Activated CD4-positive, alpha-beta memory T cell treated with anti-CD3 and anti-CD28 coated beads for 36 hours (primary cell): ENCODE measurements around the gene DPP10. TPM values are rescaled to one million over a fixed set of nuclear protein-coding genes. Genes with fewer than 3 reads are reported as not detected.

Experiments
- CTCF ChIA-PET: fragments of 350-600 bp; sonication (Branson Sonifier 250); formaldehyde crosslinking; loops from one replicate; lab custom pipeline; 2021; ENCODE audit warnings: antibody characterized with exemption, inconsistent platforms; lab: Charles Lee
- POLR2A ChIA-PET: fragments of 350-600 bp; sonication (Branson Sonifier 250); formaldehyde crosslinking; loops from one replicate; lab custom pipeline; 2021; ENCODE audit warnings: antibody characterized with exemption; lab: Charles Lee
- DNase-seq: peaks from one replicate; pipeline ENCODE4 v3.0.0-alpha.2; 2020
- H3K27ac Mint-ChIP-seq: one replicate; pipeline ENCODE4 v1.8.0; 2021; ENCODE audit warnings: mixed read lengths
- H3K27me3 Mint-ChIP-seq: one replicate; pipeline ENCODE4 v1.8.0; 2021; ENCODE audit warnings: mixed read lengths
- H3K36me3 Mint-ChIP-seq: one replicate; pipeline ENCODE4 v1.8.0; 2021; ENCODE audit warnings: mixed read lengths
- H3K4me1 Mint-ChIP-seq: one replicate; pipeline ENCODE4 v1.8.0; 2021; ENCODE audit warnings: low read depth, mixed read lengths
- H3K4me3 Mint-ChIP-seq: one replicate; pipeline ENCODE4 v1.8.0; 2021; ENCODE audit warnings: mild to moderate bottlenecking, mixed read lengths
- H3K9me3 Mint-ChIP-seq: one replicate; pipeline ENCODE4 v1.8.0; 2021; ENCODE audit warnings: mixed read lengths
- intact Hi-C: fragments of 100-400 bp; cut with micrococcal nuclease; formaldehyde crosslinking; loops from one replicate; pipeline ENCODE4 v1.15.1; 2023
- total RNA-seq, 2 experiments: library from RNA; stranded (reverse); gene quantifications; one replicate each; pipeline ENCODE4 v1.2.3, GENCODE V29; 2021

Gene DPP10
- total RNA-seq, 2 experiments from 2014 or later = not detected

DNA sequence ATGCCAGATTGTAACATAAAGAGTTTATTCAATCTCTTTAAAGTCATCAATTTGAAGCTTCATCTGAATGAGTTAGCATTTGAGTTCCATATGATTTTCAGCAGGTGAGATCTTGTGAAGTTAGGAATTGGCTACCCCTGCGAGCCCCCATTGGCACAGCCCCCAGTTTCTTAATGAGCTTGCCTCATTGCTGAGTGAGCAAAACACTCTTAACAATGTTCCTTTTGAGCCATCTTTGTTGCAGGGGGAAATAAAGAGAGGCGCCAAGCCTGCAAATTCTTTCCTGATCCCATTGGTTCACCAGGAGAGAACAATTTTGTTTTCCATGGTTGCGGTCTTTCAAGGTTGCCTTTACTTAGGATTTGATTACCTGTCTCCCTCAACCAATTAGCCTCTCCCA, 18.7 kb downstream of the DPP10 start:
- intact Hi-C loops = no loop called here
- no peak for DNase-seq
- no peak overlapping the region for H3K27ac Mint-ChIP-seq
- H3K27me3 Mint-ChIP-seq = peaks cover 2% of the 10 kb centered on the region
- ChIA-PET POLR2A (no interaction called here), CTCF (no interaction called here)
- H3K4me3 Mint-ChIP-seq = no peak overlapping the region
- no peaks in the 10 kb centered on the region for H3K36me3 Mint-ChIP-seq
- no peaks in the 10 kb centered on the region for H3K4me1 Mint-ChIP-seq
- H3K9me3 Mint-ChIP-seq = no peaks in the 10 kb centered on the region

DNA sequence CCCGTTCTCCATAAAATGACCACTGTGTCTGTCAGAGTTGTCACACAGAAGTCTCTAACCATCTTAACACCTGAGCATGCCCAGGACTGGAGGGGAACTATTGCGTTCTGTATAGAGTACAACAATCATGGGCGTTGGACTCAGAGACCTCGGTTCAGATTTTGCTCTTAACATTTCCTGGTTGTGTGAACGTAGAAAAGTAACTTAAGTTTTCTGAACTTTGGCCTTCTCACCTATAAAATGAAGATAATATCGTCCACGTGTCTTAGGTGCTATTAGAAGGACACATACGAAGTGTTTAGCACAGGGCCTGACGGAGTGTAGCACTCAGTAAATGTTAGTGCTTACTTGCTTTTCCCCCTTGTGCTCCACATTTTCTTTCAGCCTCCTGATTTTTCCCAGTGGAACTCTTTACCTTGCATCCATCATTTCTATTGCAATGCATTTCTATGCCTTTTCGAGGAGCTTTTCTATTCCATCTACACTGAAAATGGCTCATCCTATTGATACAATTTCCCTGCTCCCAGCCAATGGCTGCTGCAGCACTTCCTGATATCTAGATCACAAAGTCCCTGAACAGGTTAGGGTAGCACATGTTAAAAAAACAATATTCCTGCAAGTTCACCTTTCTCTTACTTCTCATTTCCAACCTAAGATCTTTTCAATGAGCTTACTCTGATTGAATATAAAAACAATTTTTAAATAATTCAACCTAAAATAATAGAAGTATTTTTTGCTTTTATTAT, 22.7 kb downstream of the DPP10 start:
- DNase-seq = no peak
- ChIA-PET CTCF (no interaction called here), POLR2A (no interaction called here)
- Mint-ChIP-seq H3K36me3 (no peaks in the 10 kb centered on the region), H3K4me1 (no peaks in the 10 kb centered on the region), H3K27ac (no peak overlapping the region), H3K9me3 (no peaks in the 10 kb centered on the region), H3K4me3 (no peak overlapping the region), H3K27me3 (peaks cover 2% of the 10 kb centered on the region)
- intact Hi-C loops = no loop called here

DNA sequence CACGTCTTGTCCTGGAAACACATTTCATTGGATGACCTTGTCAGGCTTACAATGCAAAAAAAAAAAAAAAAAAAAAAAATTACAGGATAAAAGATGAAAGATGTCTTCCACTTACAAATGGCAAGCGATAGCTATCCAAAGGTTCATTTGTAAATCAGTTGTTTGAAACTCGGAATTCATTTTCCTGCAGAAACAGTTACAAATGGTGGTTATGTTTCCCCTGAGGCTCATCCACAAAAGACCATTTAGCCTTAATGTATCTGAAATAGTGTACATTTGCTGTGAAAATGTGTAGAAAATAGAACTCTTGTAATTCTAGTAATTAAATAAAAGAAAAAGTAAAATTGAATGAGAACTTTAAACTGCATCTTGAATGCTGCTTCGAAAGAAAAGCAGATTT, 25.9 kb downstream of the DPP10 start:
- DNase-seq = no peak
- Mint-ChIP-seq H3K27me3 (peaks cover 2% of the 10 kb centered on the region), H3K4me1 (no peaks in the 10 kb centered on the region), H3K4me3 (no peak overlapping the region), H3K9me3 (no peaks in the 10 kb centered on the region), H3K27ac (no peak overlapping the region), H3K36me3 (no peaks in the 10 kb centered on the region)
- POLR2A ChIA-PET = no interaction called here
- CTCF ChIA-PET = no interaction called here
- intact Hi-C loops = no loop called here

DNA sequence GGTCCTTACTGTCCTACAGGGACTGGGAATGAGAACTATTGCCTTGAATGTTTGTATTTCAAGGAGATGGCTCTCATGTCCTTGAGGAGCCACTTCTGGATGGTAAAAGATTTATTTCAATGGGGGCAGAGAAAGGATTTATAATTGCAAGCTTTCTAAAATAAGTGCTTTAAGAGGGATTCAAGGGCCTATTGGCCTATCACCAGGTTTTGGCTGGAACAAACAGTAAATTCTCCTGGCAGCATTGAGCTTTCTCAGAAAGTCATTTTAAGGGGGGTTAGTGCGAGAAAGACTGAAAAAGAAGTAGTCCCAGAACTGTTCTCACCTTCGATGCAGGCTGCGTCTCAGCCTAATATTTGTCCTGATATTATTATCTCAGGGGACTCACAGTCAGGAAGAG, 29.8 kb downstream of the DPP10 start:
- H3K4me1 Mint-ChIP-seq = no peaks in the 10 kb centered on the region
- H3K36me3 Mint-ChIP-seq = no peaks in the 10 kb centered on the region
- H3K27ac Mint-ChIP-seq = no peak overlapping the region
- POLR2A ChIA-PET = no interaction called here
- no peaks in the 10 kb centered on the region for H3K27me3 Mint-ChIP-seq
- intact Hi-C loops = no loop called here
- no peak for DNase-seq
- CTCF ChIA-PET = no interaction called here
- H3K9me3 Mint-ChIP-seq = no peaks in the 10 kb centered on the region
- no peak overlapping the region for H3K4me3 Mint-ChIP-seq

DNA sequence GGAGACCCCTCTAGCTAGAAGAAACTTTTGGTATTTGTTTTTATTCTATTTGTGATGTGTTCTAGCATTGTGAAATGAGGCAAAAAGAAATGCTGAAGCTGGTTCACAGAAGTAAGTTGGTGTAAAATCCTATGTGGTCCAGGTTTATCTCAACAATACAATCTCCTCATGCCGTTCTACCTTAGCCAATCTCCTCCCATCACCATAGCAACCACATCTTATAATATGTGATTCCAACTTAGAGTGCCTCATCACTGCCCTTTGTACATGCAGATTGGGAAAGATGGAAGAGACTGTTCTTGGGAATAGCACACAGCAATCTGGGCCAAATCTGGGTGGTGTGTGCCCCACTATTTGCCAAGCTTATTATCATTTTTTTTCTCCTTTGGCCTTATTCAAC, 30.3 kb downstream of the DPP10 start:
- H3K4me3 Mint-ChIP-seq = no peak overlapping the region
- intact Hi-C loops = no loop called here

DNA sequence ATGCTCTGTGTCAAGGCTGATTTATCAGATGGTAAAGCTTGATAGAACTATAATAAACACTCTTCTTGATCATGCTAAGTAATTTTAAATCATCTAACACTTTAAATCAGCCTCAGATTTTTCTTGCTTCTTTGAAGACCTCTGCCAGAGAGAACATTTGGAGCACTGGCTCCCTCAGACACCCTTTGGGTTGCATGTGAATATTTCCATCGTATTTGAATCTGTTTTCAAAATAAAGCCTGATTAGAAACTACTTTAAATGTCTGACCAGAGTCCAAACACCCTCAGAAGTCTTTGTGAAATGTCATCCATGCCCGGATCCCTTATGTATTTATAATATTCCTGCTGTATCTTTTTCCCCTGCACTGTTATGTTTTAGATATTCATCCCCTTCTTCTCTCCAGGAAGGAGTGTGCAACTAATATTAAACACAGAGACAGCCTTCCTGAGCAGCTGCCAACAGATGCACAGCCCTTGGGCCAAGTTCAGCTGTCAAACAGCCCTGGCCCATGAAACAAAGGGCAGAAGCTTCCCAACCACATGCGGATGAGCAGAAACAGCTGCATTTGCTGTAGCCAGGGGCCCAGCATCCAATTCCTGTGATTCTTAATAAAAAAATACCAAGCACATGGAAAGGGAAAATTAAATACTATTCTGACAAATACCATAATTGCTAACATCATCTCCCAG, 46.5 kb downstream of the DPP10 start:
- CTCF ChIA-PET = no interaction called here
- no peaks in the 10 kb centered on the region for H3K36me3 Mint-ChIP-seq
- POLR2A ChIA-PET = no interaction called here

More for the DNA sequence above, 30.3 kb downstream of the DPP10 start:
- POLR2A ChIA-PET = no interaction called here
- Mint-ChIP-seq H3K36me3 (no peaks in the 10 kb centered on the region), H3K27ac (no peak overlapping the region), H3K4me1 (no peaks in the 10 kb centered on the region), H3K27me3 (no peaks in the 10 kb centered on the region), H3K9me3 (no peaks in the 10 kb centered on the region)
- DNase-seq = no peak
- CTCF ChIA-PET = no interaction called here

DNA sequence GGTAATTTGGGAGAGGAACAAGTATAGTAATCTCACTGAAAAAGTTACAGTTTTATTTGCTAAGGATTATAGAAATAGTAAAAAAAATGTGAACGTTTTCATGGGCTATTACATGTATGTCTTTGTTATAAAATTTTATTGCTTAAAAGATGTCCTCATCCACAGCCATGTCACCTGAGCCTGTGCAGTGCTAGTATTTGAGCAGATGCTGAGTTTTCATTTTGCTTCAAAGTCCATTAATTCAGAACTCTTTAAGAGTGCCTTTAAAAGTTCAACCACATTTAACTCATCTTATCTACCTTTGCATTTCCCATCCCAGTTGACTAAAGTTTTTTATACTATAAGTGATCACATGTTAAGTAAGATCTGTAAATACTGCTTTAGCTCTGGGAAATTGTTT, 52.6 kb downstream of the DPP10 start:
- no peak overlapping the region for H3K4me3 Mint-ChIP-seq
- H3K4me1 Mint-ChIP-seq = no peaks in the 10 kb centered on the region
- no peak for DNase-seq
- no peaks in the 10 kb centered on the region for H3K9me3 Mint-ChIP-seq
- intact Hi-C loops = no loop called here
- H3K36me3 Mint-ChIP-seq = no peaks in the 10 kb centered on the region
- H3K27me3 Mint-ChIP-seq = no peaks in the 10 kb centered on the region
- H3K27ac Mint-ChIP-seq = no peak overlapping the region
- ChIA-PET CTCF (no interaction called here), POLR2A (no interaction called here)

More for the DNA sequence above, 46.5 kb downstream of the DPP10 start:
- Mint-ChIP-seq H3K9me3 (no peaks in the 10 kb centered on the region), H3K27me3 (no peaks in the 10 kb centered on the region), H3K4me3 (no peak overlapping the region), H3K4me1 (no peaks in the 10 kb centered on the region), H3K27ac (no peak overlapping the region)
- intact Hi-C loops = no loop called here
- no peak for DNase-seq

DNA sequence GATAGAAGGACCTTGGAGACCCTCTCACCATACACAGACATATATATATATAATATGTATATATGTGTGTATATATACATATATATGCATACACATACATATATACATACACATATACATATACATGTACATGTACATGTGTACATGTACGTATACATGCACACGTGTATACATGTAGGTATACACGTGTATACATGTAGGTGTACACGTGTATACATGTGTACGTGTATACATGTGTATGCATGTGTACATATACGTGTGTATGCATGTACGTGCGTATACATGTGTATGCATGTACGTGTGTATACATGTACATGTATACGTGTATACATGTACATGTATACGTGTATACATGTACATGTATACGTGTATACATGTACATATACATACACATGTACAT, 54.5 kb downstream of the DPP10 start:
- no peaks in the 10 kb centered on the region for H3K9me3 Mint-ChIP-seq
- no peaks in the 10 kb centered on the region for H3K36me3 Mint-ChIP-seq
- no peaks in the 10 kb centered on the region for H3K4me1 Mint-ChIP-seq
- no peak for DNase-seq
- H3K27me3 Mint-ChIP-seq = no peaks in the 10 kb centered on the region
- POLR2A ChIA-PET = no interaction called here
- no peak overlapping the region for H3K27ac Mint-ChIP-seq
- no peak overlapping the region for H3K4me3 Mint-ChIP-seq
- CTCF ChIA-PET = no interaction called here
- intact Hi-C loops = no loop called here

DNA sequence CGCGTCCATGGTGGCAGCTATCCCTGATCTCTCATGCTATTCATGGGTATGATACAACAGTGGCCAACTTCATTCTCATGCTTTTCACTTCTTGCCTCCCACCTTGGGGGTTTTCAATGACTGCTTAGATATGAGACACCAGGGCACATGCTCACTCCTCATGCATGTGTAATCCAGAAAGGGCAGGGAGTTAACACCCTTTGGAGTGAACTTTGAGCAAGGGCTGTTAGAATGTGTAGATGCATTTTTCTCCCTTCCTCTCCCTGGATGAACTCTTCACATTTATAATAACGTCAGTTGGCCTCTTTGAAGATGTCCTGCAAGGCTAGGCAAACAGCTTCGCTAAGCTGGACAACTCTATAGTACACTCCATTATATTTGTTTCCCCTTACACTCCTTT, 56.7 kb downstream of the DPP10 start:
- H3K4me3 Mint-ChIP-seq = no peak overlapping the region

DNA sequence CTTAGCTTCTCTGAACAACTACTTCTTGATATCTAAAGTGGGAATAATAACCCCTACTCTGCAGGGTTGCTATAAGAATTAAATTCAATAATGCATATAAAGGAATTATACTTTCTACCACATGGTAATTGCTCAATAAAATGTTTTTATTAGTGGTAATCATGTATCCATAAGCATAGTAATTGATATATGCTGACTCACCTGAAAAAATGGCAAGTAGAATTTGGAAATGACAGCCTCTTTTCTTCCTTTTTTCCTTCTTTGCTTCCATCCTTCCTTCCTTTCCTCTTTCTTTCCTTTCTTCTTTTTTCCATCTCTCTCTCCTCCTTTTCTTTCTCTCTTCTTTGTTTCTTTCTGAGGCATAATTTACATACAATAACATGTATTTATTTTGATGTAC, 65.3 kb downstream of the DPP10 start:
- Mint-ChIP-seq H3K36me3 (no peaks in the 10 kb centered on the region), H3K9me3 (no peaks in the 10 kb centered on the region), H3K27ac (no peak overlapping the region), H3K4me1 (no peaks in the 10 kb centered on the region), H3K27me3 (no peaks in the 10 kb centered on the region), H3K4me3 (no peak overlapping the region)
- no peak for DNase-seq
- intact Hi-C loops = no loop called here
- POLR2A ChIA-PET = no interaction called here
- CTCF ChIA-PET = no interaction called here

More for the DNA sequence above, 56.7 kb downstream of the DPP10 start:
- no peaks in the 10 kb centered on the region for H3K4me1 Mint-ChIP-seq
- ChIA-PET POLR2A (no interaction called here), CTCF (no interaction called here)
- intact Hi-C loops = no loop called here
- H3K36me3 Mint-ChIP-seq = no peaks in the 10 kb centered on the region
- H3K27me3 Mint-ChIP-seq = no peaks in the 10 kb centered on the region
- DNase-seq = no peak
- H3K9me3 Mint-ChIP-seq = no peaks in the 10 kb centered on the region
- H3K27ac Mint-ChIP-seq = no peak overlapping the region

DNA sequence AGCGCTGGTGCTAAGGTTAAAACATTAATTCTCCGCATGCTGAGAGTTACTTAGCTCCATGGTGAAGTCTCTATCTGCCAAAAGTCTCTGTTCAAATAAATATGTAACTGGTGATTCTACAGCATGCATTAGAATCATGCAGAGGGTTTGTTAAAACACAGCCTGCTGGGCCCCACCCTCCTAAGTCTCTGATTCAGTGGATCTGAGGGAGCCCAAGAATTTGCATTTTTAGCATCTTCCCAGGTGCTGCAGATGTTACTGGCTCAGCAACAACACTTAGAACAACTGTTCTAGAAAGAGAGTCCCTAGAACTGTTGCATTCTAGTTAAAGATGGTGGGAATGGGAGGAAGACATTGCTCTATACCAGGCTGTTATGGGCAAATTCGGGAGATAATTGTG, 73.4 kb downstream of the DPP10 start:
- ChIA-PET POLR2A (no interaction called here), CTCF (no interaction called here)
- Mint-ChIP-seq H3K9me3 (no peaks in the 10 kb centered on the region), H3K27me3 (no peaks in the 10 kb centered on the region), H3K27ac (no peak overlapping the region), H3K36me3 (no peaks in the 10 kb centered on the region), H3K4me3 (no peak overlapping the region), H3K4me1 (no peaks in the 10 kb centered on the region)
- intact Hi-C loops = no loop called here
- DNase-seq = no peak

DNA sequence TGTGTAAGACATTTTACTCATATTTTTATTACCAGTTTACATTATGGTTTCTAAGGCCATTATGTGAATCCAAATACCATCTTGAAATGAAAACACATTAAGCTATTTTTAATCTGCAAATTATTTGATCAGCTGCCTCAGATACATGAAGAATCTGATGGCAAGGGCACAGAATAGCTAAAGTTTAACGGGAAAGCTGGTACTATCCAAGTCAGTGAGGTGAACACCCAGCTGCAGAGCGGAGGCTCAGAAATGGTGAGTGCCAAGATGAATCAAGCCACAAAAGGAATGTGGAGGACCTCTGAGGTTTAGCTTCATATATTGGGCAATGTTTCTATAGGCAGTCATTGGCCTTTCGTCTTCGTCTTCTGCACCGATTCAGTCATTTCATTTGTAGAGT, 75.1 kb downstream of the DPP10 start:
- intact Hi-C loops = no loop called here
- Mint-ChIP-seq H3K36me3 (no peaks in the 10 kb centered on the region), H3K4me3 (no peak overlapping the region), H3K4me1 (no peaks in the 10 kb centered on the region), H3K27ac (no peak overlapping the region), H3K27me3 (no peaks in the 10 kb centered on the region), H3K9me3 (no peaks in the 10 kb centered on the region)
- ChIA-PET CTCF (no interaction called here), POLR2A (no interaction called here)
- DNase-seq = no peak

DNA sequence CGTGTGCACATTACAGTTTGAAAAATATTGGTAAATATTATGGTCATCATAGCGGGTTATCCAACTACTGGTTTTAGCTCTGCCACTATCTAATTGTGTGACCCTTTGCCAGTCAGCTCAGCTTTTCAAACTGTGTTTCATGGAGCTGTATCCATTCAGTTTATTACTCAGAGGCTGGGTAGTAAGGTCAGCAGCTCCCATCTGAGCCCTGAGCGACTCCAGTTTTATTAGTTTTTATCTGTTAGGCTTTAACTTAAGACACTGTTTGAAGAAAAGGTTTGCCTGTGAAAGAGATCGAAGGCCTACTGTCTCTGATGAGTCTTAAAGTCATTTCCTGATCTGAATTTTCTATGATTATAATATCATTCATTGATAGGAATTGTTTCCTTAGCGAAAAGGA, 76.3 kb downstream of the DPP10 start:
- POLR2A ChIA-PET = no interaction called here
- no peaks in the 10 kb centered on the region for H3K27me3 Mint-ChIP-seq
- no peaks in the 10 kb centered on the region for H3K4me1 Mint-ChIP-seq
- H3K4me3 Mint-ChIP-seq = no peak overlapping the region
- no peak overlapping the region for H3K27ac Mint-ChIP-seq
- CTCF ChIA-PET = no interaction called here
- H3K9me3 Mint-ChIP-seq = no peaks in the 10 kb centered on the region
- no peaks in the 10 kb centered on the region for H3K36me3 Mint-ChIP-seq
- no peak for DNase-seq
- intact Hi-C loops = no loop called here
